GM12878 (cell line): ENCODE measurements around the gene STX16. TPM values are rescaled to one million over a fixed set of nuclear protein-coding genes. Genes with fewer than 3 reads are reported as not detected.

ENCODE experiments used
- ATAC-seq: fragments of 200-7000 bp; cut with Tn5 transposase; 3 replicates; pipeline ENCODE4 v1.9.1; 2020; ENCODE audit warnings: mild to moderate bottlenecking, moderate library complexity
- BruUV-seq: library from RNA; stranded (reverse); fragments of 400-500 nt; replicated peaks from 2 replicates; lab custom pipeline; 2021; lab: Mats Ljungman, UMichigan
- CTCF ChIA-PET: fragments of 300-600 bp; sonication (Branson Sonifier 250); formaldehyde crosslinking; extraction: SDS; loops from one replicate; lab custom pipeline; 2021; ENCODE audit warnings: inconsistent platforms; lab: Yijun Ruan, JAX
- POLR2A ChIA-PET: fragments of 350-600 bp; formaldehyde crosslinking; extraction: SDS; loops from one replicate; lab custom pipeline; 2021; ENCODE audit warnings: inconsistent platforms; lab: Charles Lee
- RAD21 ChIA-PET: fragments of 300-600 bp; sonication (Branson Sonifier 250); formaldehyde crosslinking; loops from one replicate; lab custom pipeline; 2023; ENCODE audit warnings: antibody characterized with exemption; ENCODE audit not compliant: unreplicated experiment; lab: Charles Lee
- SMC1A ChIA-PET: fragments of 300-600 bp; sonication (Branson Sonifier 250); formaldehyde crosslinking; loops from one replicate; lab custom pipeline; 2023; ENCODE audit not compliant: unreplicated experiment, uncharacterized antibody; lab: Charles Lee
- DNase-seq: peaks from one replicate; pipeline ENCODE4 v3.0.0-alpha.2; 2011; ENCODE audit warnings: low read depth, low spot score
- FAIRE-seq: peaks from 3 replicates; lab custom pipeline; 2011; peaks lifted over from hg19 to GRCh38; lab: Jason Lieb, UNC
- H2AFZ ChIP-seq: 2 replicates; pipeline ENCODE4 v1.6.0; 2011; ENCODE audit warnings: low read depth, low read length, control low read depth; ENCODE audit not compliant: control insufficient read depth
- H3K27ac ChIP-seq: 2 replicates; pipeline ENCODE4 v1.5.1; 2011; ENCODE audit warnings: control low read depth; ENCODE audit not compliant: control insufficient read depth, insufficient read depth
- H3K27me3 ChIP-seq, 2 experiments: replicated peaks in 1 of 2; 2 replicates each; pipeline versions ENCODE4 v1.6.0 to v1.6.1; 2011; ENCODE audit warnings: low read length in 1 of 2; ENCODE audit not compliant: control insufficient read depth in 2 of 2, insufficient read depth in 2 of 2
- H3K36me3 ChIP-seq, 2 experiments: 2 replicates each; pipeline ENCODE4 v1.5.1; 2011; ENCODE audit warnings: low read length in 1 of 2; ENCODE audit not compliant: control insufficient read depth in 2 of 2, insufficient read depth in 2 of 2
- H3K4me1 ChIP-seq: 2 replicates; pipeline ENCODE4 v1.6.1; 2011; ENCODE audit warnings: mild to moderate bottlenecking, low read length, moderate library complexity, mixed read lengths; ENCODE audit not compliant: control insufficient read depth, insufficient read depth
- H3K4me2 ChIP-seq: 2 replicates; pipeline ENCODE4 v1.6.0; 2011; ENCODE audit warnings: control low read depth; ENCODE audit not compliant: control insufficient read depth, insufficient read depth
- H3K4me3 ChIP-seq: fragments of 200-600 bp; sonication (generic); 2 replicates; pipeline ENCODE4 v1.5.1; 2016
- H3K79me2 ChIP-seq: 2 replicates; pipeline ENCODE4 v1.6.0; 2011; ENCODE audit warnings: low read length; ENCODE audit not compliant: control insufficient read depth, insufficient read depth
- H3K9ac ChIP-seq: 2 replicates; pipeline ENCODE4 v1.8.0; 2011; ENCODE audit warnings: low read length, control low read depth, mixed read lengths; ENCODE audit not compliant: control insufficient read depth, insufficient read depth
- H3K9me3 ChIP-seq: replicated peaks from 3 replicates; pipeline ENCODE4 v1.5.1; 2011; ENCODE audit warnings: mild to moderate bottlenecking, low read length; ENCODE audit not compliant: control insufficient read depth, insufficient read depth
- H4K20me1 ChIP-seq: 2 replicates; pipeline ENCODE4 v1.6.0; 2011; ENCODE audit not compliant: control insufficient read depth, insufficient read depth
- CBX3 ChIP-seq: fragments of 200-600 bp; sonication (generic); IDR thresholded peaks from 2 replicates; pipeline ENCODE4 v1.6.1; 2016; ENCODE audit warnings: low read depth, borderline replicate concordance
- IKZF2 ChIP-seq, 2 experiments: fragments of 450-650 bp; IDR thresholded peaks; 2 replicates each; pipeline ENCODE4 v1.6.1; 2017; ENCODE audit warnings: mild to moderate bottlenecking in 2 of 2, moderate library complexity in 2 of 2
- MLLT1 ChIP-seq: fragments of 450-650 bp; IDR thresholded peaks from 2 replicates; pipeline ENCODE4 v1.6.1; 2016; ENCODE audit warnings: mild to moderate bottlenecking
- MTA2 ChIP-seq: fragments of 450-650 bp; IDR thresholded peaks from 2 replicates; pipeline ENCODE4 v1.6.1; 2016; ENCODE audit warnings: low read depth, mild to moderate bottlenecking, moderate library complexity
- NBN ChIP-seq: fragments of 450-650 bp; IDR thresholded peaks from 2 replicates; pipeline ENCODE4 v1.6.1; 2016
- PAX8 ChIP-seq: fragments of 450-650 bp; IDR thresholded peaks from 2 replicates; pipeline ENCODE4 v1.6.1; 2017; ENCODE audit warnings: mild to moderate bottlenecking, moderate library complexity
- POLR2AphosphoS5 ChIP-seq: IDR thresholded peaks from 2 replicates; pipeline ENCODE4 v1.6.1; 2011; ENCODE audit warnings: mild to moderate bottlenecking, low read length, inconsistent platforms
- SIN3A ChIP-seq: IDR thresholded peaks from 2 replicates; pipeline ENCODE4 v1.6.1; 2012; ENCODE audit warnings: low read depth, low read length, improper control_type of control experiment
- SKIL ChIP-seq: fragments of 450-650 bp; IDR thresholded peaks from 2 replicates; pipeline ENCODE4 v1.6.1; 2017; ENCODE audit warnings: mild to moderate bottlenecking, low read depth, inconsistent platforms; ENCODE audit not compliant: poor library complexity, severe bottlenecking
- SRF ChIP-seq, 2 experiments: IDR thresholded peaks; 2 replicates each; pipeline ENCODE4 v1.6.1; 2011; ENCODE audit warnings: low read depth in 2 of 2, low read length in 2 of 2, mild to moderate bottlenecking in 1 of 2, moderate library complexity in 1 of 2
- SUPT20H ChIP-seq: IDR thresholded peaks from 2 replicates; pipeline ENCODE4 v1.6.1; 2011; ENCODE audit warnings: low read depth, mild to moderate bottlenecking, low read length, moderate library complexity, borderline replicate concordance; ENCODE audit not compliant: control insufficient read depth
- ZBTB33 ChIP-seq: fragments of 450-650 bp; IDR thresholded peaks from 2 replicates; pipeline ENCODE4 v1.6.1; 2017; ENCODE audit warnings: mild to moderate bottlenecking
- ZNF24 ChIP-seq: fragments of 450-650 bp; IDR thresholded peaks from 2 replicates; pipeline ENCODE4 v1.6.1; 2017; ENCODE audit warnings: antibody characterized with exemption, mild to moderate bottlenecking
- WGBS: methylation state at CpG from one replicate; pipeline ENCODE4 v1.1.6; 2016; ENCODE audit warnings: low lambda C conversion rate; ENCODE audit not compliant: insufficient replicate concordance, insufficient coverage; ENCODE audit errors: missing lambda C conversion rate; 5-methylcytosine and 5-hydroxymethylcytosine counted together
- in situ Hi-C: fragments of 300-500 bp; cut with MboI; formaldehyde crosslinking; loops from 9 replicates; pipeline ENCODE4 v1.14.3; 2018; ENCODE audit warnings: mixed read lengths
- intact Hi-C: fragments of 100-400 bp; cut with micrococcal nuclease; formaldehyde crosslinking; loops from one replicate; pipeline ENCODE4 v1.14.2; 2022; ENCODE audit not compliant: unreplicated experiment
- polyA plus RNA-seq, 11 experiments: library from polyadenylated mRNA; depleted of rRNA in 4 of 11; unstranded in 6 of 11; stranded (reverse) in 5 of 11; fragments of >200 nt; fragmentation: Nextera tagmentation in 4 of 11; fragmentation: Illumina TruSeq in 1 of 11; extraction: Ambion mirVana in 4 of 11; extraction: Trizol in 1 of 11; gene quantifications; 1 replicate in 1 of 11; 2 replicates in 10 of 11; pipeline versions ENCODE4 v1.2.1 to v1.2.3, GENCODE V29; 2011 to 2016; ENCODE audit warnings: inconsistent platforms in 2 of 11, missing spikeins in 2 of 11, low read depth in 1 of 11
- total RNA-seq, 4 experiments: library from RNA; depleted of rRNA in 3 of 4; stranded (reverse); fragments of >200 nt in 3 of 4; fragmentation: Illumina TruSeq in 1 of 4; extraction: Trizol in 1 of 4; gene quantifications; 2 replicates each; pipeline versions ENCODE4 v1.2.1 to v1.2.3, GENCODE V29; 2013 to 2021

The STX16 gene
- total and polyA plus RNA-seq, 10 of the 15 experiments (the other 5 are each of a cell fraction or from before 2014, with no cell fraction given) = 6.3 to 68.4 (median 35.8) TPM

- Histone ChIP-seq H3K9ac (peak overlapping the region; percentile 95), H2AFZ (peak overlapping the region; percentile 44), H3K4me3 (peak overlapping the region; percentile 92), H3K27me3 (no peaks in the 10 kb centered on the region), H3K9me3 (no peaks in the 10 kb centered on the region), H3K4me2 (peak overlapping the region; percentile 96), H4K20me1 (no peaks in the 10 kb centered on the region), H3K27ac (peak overlapping the region; percentile 90), H3K79me2 (peaks cover 69% of the 10 kb centered on the region), H3K4me1 (peaks cover 5% of the 10 kb centered on the region), H3K36me3 (peaks cover 0 to 6% of the 10 kb centered on the region in 2 experiments; a peak in 2 of 4 replicates)
- in situ Hi-C loops = loop anchor here (10.0 to 25.0 kb wide), 3 partner anchors 258 to 1265 kb away; partner anchors contain the start of genes PRELID3B and RBM38
- no peak for FAIRE-seq
- BruUV-seq = no TSS peak
- 9% methylated on average over 12 of the region's 12 CpGs for WGBS
- peak; percentile 20 for ATAC-seq
- ChIA-PET RAD21 (interaction anchor here (0.6 to 2.5 kb wide), 3 partner anchors 14 to 329 kb away, joined by 4 to 10 read pairs (median 10); partner anchors contain the start of gene VAPB), SMC1A (interaction anchor here (0.6 to 2.4 kb wide), 7 partner anchors 7 to 323 kb away, joined by 3 to 13 read pairs (median 4); no protein-coding TSS in a partner anchor), POLR2A (interaction anchor here (0.6 to 2.0 kb wide), 6 partner anchors 194 to 429 kb away, joined by 3 to 9 read pairs (median 4); partner anchors contain the start of gene VAPB), CTCF (interaction anchor here (0.6 to 2.0 kb wide), 5 partner anchors 9 to 1221 kb away, joined by 3 to 12 read pairs (median 3); no protein-coding TSS in a partner anchor)
- no peak for DNase-seq
- intact Hi-C loops = loop anchor here (1.0 to 10.0 kb wide), 6 partner anchors 40 to 415 kb away; partner anchors contain the start of genes ATP5F1E, GNAS, GNAS-AS1 and NELFCD
- TF ChIP-seq MLLT1 (0 out of 2 replicates have a peak, but pooled peaks have one; percentile 3), SIN3A (0 out of 2 replicates have a peak, but pooled peaks have one; percentile 40), PAX8 (peak; percentile 24; the same call in 1 of the 2 replicates), SUPT20H (no peak), ZNF24 (no peak), MTA2 (peak; percentile 40; the same call in 1 of the 2 replicates), POLR2AphosphoS5 (peak; percentile 50), SKIL (peak; percentile 52), SRF (IDR thresholded peaks at IDR 0.05; ENCODE audit: low read depth in 2 of 2, low read length in 2 of 2) (no peak), IKZF2 (IDR thresholded peaks at IDR 0.05) (peak in 1 of 2 experiments; percentile 7; a peak in 1 of 4 replicates), NBN (peak; percentile 1; the same call in 1 of the 2 replicates), CBX3 (no peak), ZBTB33 (no peak)
Observed at GRCh38 chr20:58652606-58653294, 1.7 kb downstream of the STX16 start.
